Measurements from ENCODE around the gene PPM1E.

PPM1E gene

DNA sequence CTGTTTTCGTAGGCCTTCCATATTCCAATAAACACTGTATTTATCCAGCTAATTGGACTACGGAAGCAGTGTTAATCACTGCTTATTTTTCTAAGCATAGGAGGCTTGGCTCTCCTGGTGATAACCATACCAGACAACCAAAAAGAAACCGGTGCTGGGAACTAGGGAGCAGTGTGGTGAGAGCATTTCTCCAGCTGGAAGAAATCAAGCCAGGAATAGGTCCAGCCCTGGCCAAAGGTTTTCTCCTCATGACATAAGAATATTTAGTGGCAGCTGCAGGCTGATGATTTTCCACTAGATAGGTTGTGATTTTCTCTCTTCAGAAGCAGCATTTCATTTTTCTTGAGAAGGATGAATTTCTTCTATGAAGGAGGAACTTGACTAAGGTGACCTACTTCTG, 209.6 kb downstream of the PPM1E start:
- Histone ChIP-seq H3K27me3 (ENCODE audit: insufficient read depth, low read length) (no peaks in the 10 kb centered on the region), H3K27ac (ENCODE audit: low read length) (no peak overlapping the region), H3K9me3 (ENCODE audit: insufficient read depth, low read depth, low read length) (no peaks in the 10 kb centered on the region), H3K36me3 (ENCODE audit: insufficient read depth, low read depth, low read length) (no peaks in the 10 kb centered on the region), H3K9ac (ENCODE audit: low read depth, low read length) (peak overlapping the region; percentile 15; the same call in 1 of the 2 replicates), H3K4me3 (ENCODE audit: low read length) (no peak overlapping the region), H3K4me1 (ENCODE audit: insufficient read depth, low read length) (peaks cover 14% of the 10 kb centered on the region)

DNA sequence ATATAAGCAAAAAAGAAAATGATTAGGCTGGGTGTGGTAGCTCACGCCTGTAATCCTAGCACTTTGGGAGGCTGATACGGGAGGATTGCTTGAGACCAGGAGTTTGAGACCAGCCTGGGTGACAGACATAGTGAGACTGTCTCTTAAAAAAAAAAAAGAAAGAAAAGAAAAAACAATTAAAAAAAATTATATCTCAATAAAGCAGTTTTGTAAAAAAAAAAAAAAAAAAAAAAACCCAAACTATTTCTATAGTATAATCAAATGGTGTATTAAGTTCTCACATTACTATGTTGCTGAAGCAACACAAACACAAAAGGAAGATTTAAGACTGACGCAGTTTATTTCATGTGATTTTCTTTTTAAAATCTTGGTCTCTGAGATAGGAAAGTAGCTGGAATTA, 210.6 kb downstream of the PPM1E start:
- Histone ChIP-seq H3K27me3 (ENCODE audit: insufficient read depth, low read length) (no peaks in the 10 kb centered on the region), H3K4me3 (ENCODE audit: low read length) (no peak overlapping the region), H3K9ac (ENCODE audit: low read depth, low read length) (no peak overlapping the region; the same call in 1 of the 2 replicates), H3K9me3 (ENCODE audit: insufficient read depth, low read depth, low read length) (no peaks in the 10 kb centered on the region), H3K27ac (ENCODE audit: low read length) (no peak overlapping the region), H3K36me3 (ENCODE audit: insufficient read depth, low read depth, low read length) (no peaks in the 10 kb centered on the region), H3K4me1 (ENCODE audit: insufficient read depth, low read length) (peaks cover 14% of the 10 kb centered on the region)

DNA sequence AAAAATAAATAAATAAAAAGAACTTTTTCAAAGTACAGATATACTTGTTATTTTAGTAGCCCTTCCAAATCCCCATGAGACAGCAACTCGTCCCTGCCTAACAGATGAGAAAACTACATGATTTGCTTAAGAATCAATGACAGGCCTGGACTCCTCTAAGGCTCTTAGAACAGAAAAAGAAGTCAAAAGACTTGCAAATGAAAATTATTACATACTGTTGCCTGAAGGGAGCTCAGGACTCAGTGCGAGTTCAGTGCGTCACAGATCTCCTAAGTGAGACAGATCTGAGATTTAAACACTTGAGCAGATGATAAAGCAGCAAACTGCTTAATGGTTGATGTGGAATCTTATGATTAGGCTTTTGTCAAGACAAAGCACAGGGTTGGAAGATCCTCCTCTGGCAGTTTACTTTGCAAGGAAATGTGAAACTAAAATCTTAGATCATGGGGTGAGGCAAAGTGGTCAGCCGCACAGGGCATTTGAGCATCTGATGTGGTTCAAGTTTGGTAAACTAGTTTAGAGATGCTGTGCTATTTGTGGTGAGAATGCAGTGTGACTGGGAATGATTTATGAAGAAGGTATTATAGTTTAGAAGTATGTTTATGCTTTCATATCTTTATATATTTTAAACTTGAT, 212.9 kb downstream of the PPM1E start:
- Histone ChIP-seq H3K9me3 (ENCODE audit: insufficient read depth, low read depth, low read length) (no peaks in the 10 kb centered on the region), H3K4me3 (ENCODE audit: low read length) (no peak overlapping the region), H3K9ac (ENCODE audit: low read depth, low read length) (peak overlapping the region; percentile 16; the same call in 1 of the 2 replicates), H3K27me3 (ENCODE audit: insufficient read depth, low read length) (no peaks in the 10 kb centered on the region), H3K27ac (ENCODE audit: low read length) (no peak overlapping the region), H3K36me3 (ENCODE audit: insufficient read depth, low read depth, low read length) (no peaks in the 10 kb centered on the region), H3K4me1 (ENCODE audit: insufficient read depth, low read length) (peaks cover 14% of the 10 kb centered on the region)

DNA sequence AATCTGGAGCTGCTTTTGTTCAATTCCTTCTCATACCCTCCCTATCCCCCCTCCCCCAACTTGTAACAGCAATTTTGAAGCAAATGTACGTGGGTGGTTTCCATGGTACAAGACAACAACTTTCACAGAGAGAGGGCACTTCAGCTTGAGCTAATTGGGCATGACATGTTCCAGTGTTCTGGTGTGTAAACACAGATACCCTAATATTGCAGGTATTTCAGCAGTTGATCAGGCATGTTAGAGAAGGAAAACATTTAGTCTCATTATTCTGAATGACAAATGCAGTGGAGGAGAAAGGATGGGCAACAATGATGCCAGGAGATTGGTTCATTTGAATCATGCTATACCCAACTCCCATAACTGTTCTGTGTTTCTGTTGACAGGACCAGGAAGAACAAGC, 213.5 kb downstream of the PPM1E start:
- H3K36me3 ChIP-seq (ENCODE audit: insufficient read depth, low read depth, low read length): no peaks in the 10 kb centered on the region
- no peak overlapping the region for H3K27ac ChIP-seq (ENCODE audit: low read length)
- H3K9ac ChIP-seq (ENCODE audit: low read depth, low read length): no peak overlapping the region
- H3K27me3 ChIP-seq (ENCODE audit: insufficient read depth, low read length): no peaks in the 10 kb centered on the region
- H3K4me1 ChIP-seq (ENCODE audit: insufficient read depth, low read length): peaks cover 14% of the 10 kb centered on the region
- H3K4me3 ChIP-seq (ENCODE audit: low read length): no peak overlapping the region
- H3K9me3 ChIP-seq (ENCODE audit: insufficient read depth, low read depth, low read length): no peaks in the 10 kb centered on the region

DNA sequence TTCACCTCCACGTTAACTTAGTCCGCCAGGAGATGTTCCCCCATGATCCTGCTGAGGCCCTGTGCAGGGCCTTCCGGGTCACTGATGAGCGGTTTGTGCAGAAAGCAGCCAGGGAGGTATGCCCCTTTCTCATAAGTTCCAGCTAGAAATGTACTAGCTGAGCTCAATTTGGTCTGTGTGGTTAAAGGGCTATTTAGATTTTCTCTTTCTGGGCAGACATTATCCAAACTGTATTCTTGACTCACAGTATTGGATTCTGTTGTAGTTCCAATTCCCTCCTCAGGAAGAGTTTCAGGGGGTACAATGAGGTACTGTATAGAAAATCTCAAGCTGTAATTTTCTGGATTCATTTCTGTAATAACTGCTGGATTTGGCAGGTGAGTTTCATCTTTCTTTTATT, 214.0 kb downstream of the PPM1E start:
- H3K4me3 ChIP-seq (ENCODE audit: low read length): no peak overlapping the region
- no peaks in the 10 kb centered on the region for H3K9me3 ChIP-seq (ENCODE audit: insufficient read depth, low read depth, low read length)
- no peaks in the 10 kb centered on the region for H3K27me3 ChIP-seq (ENCODE audit: insufficient read depth, low read length)
- no peak overlapping the region for H3K27ac ChIP-seq (ENCODE audit: low read length)
- H3K9ac ChIP-seq (ENCODE audit: low read depth, low read length): no peak overlapping the region
- peaks cover 14% of the 10 kb centered on the region for H3K4me1 ChIP-seq (ENCODE audit: insufficient read depth, low read length)
- no peaks in the 10 kb centered on the region for H3K36me3 ChIP-seq (ENCODE audit: insufficient read depth, low read depth, low read length)

DNA sequence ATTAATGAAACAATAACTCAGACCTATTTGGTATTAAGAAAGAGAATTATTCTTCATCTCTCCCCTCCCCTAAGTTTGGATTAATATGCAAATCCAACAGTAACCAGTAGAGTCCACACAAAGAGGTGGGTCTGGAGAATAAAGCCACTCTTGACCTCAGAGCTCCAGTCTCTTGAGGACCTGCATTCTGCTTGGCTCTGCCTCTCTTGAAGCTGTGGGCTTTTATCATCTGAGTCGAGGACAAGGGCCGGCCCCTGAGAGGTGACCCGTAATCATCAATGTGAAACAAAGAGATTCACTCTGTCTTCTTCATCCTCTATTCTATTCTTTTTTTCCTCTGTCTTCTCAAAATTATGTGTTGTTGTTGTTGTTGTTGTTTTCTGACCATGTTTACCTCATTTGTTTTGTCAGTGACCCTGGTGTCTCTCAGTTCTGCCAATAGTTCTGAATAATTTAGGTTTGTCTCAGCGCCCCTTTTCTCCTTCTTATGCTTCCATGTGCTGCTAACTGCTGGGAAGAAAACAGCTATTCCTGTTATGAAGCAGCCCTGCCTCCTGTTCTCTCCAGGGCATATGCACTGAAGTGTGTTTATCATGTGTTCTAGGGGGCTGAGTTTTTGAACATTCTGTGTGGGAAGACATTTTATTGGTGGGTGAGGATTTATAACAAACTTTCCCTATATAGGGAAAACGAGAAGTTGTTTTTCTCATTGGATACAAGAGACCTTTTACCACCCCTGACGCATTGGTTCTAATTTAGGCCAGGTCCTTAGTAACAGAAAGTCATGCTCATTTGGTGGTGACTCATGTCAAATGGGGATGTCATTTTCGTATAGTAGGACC, 215.2 kb downstream of the PPM1E start:
- no peak overlapping the region for H3K27ac ChIP-seq (ENCODE audit: low read length)
- H3K4me1 ChIP-seq (ENCODE audit: insufficient read depth, low read length): peaks cover 9% of the 10 kb centered on the region
- H3K36me3 ChIP-seq (ENCODE audit: insufficient read depth, low read depth, low read length): no peaks in the 10 kb centered on the region
- H3K9ac ChIP-seq (ENCODE audit: low read depth, low read length): no peak overlapping the region
- no peaks in the 10 kb centered on the region for H3K27me3 ChIP-seq (ENCODE audit: insufficient read depth, low read length)
- no peak overlapping the region for H3K4me3 ChIP-seq (ENCODE audit: low read length)
- no peaks in the 10 kb centered on the region for H3K9me3 ChIP-seq (ENCODE audit: insufficient read depth, low read depth, low read length)

DNA sequence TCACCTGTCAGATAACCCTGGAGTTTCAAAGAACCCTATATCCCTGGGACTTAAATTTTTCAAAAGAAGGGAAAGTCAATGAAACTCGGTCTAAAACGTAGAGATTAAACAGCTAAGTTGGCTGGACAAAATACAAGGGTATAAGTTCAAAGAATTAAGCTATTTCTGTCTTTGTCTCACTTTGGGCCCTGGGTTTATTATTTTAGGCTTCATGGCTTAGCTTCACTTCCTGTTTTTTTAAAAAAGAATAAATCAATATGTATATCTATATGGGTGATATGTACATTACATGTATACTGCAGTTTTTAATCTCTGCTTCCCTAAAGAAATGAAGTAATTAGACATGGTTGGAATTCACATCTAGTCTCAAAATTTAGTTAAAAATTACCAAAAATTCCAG, 218.7 kb downstream of the PPM1E start:
- no peak overlapping the region for H3K9ac ChIP-seq (ENCODE audit: low read depth, low read length)

DNA sequence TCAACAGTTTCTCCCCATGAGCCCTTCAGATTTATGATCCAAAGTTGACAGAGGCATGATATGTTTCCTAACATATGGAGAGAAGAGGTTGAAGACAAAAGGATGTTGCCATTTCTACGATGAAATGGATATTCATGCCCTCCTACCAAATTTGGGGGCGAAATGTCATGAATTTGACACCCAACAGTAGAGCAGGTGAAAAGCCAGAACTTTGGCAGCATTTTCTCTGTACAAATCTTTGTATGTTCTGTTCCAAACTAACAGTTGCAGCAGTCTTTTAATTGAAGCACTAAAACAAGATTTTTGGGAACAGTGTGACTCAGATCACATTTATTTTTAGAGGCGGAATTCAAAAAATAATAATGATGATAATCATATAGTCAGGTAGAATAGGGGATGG, 220.9 kb downstream of the PPM1E start:
- H3K27ac ChIP-seq (ENCODE audit: low read length): no peak overlapping the region
- no peaks in the 10 kb centered on the region for H3K9me3 ChIP-seq (ENCODE audit: insufficient read depth, low read depth, low read length)
- H3K27me3 ChIP-seq (ENCODE audit: insufficient read depth, low read length): no peaks in the 10 kb centered on the region
- H3K4me1 ChIP-seq (ENCODE audit: insufficient read depth, low read length): no peaks in the 10 kb centered on the region
- no peaks in the 10 kb centered on the region for H3K36me3 ChIP-seq (ENCODE audit: insufficient read depth, low read depth, low read length)
- H3K9ac ChIP-seq (ENCODE audit: low read depth, low read length): no peak overlapping the region
- no peak overlapping the region for H3K4me3 ChIP-seq (ENCODE audit: low read length)

More for the DNA sequence above, 218.7 kb downstream of the PPM1E start:
- Histone ChIP-seq H3K4me1 (ENCODE audit: insufficient read depth, low read length) (no peaks in the 10 kb centered on the region), H3K27me3 (ENCODE audit: insufficient read depth, low read length) (no peaks in the 10 kb centered on the region), H3K36me3 (ENCODE audit: insufficient read depth, low read depth, low read length) (no peaks in the 10 kb centered on the region), H3K27ac (ENCODE audit: low read length) (no peak overlapping the region), H3K9me3 (ENCODE audit: insufficient read depth, low read depth, low read length) (no peaks in the 10 kb centered on the region), H3K4me3 (ENCODE audit: low read length) (no peak overlapping the region)

DNA sequence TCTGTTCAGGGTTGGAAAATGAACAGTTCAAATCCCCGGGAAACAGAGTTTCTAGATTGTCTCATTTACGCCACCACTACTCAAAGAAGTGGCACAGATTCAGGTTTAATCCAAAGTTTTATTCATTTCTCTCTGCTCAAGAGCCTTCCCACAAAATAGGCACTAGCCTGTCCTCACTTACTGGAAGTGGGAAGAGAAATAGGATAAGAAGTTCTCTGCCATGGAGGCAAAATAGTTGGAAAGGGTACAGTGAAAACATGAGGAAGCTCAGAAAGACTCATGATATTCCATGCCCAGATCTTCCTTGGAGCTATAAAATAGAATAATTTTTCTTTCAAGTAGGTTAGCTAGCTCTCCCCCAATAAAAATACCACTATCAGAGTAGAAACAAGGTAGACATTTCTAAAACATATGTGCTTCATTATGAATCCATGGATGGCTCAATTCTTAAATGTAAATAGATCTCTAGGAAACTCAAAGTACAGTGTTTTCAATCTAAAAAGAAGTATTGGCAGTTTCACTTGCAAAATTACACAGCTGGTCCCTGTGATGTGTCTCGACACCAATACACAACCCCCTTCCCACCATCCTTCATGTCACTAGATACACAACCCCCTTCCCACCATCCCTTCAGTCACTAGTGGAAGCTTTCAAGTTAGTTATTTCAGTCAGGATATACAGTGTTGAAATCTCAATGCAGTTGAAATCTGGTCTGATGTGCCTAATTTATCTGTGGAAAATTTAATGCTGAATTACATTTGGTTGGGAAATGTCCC, 225.2 kb downstream of the PPM1E start:
- H3K9ac ChIP-seq (ENCODE audit: low read depth, low read length): no peak overlapping the region
- no peaks in the 10 kb centered on the region for H3K27me3 ChIP-seq (ENCODE audit: insufficient read depth, low read length)
- H3K4me1 ChIP-seq (ENCODE audit: insufficient read depth, low read length): 0 out of 2 replicates have a peak, but pooled peaks cover 3% of the 10 kb centered on the region
- H3K9me3 ChIP-seq (ENCODE audit: insufficient read depth, low read depth, low read length): no peaks in the 10 kb centered on the region
- H3K4me3 ChIP-seq (ENCODE audit: low read length): no peak overlapping the region
- no peaks in the 10 kb centered on the region for H3K36me3 ChIP-seq (ENCODE audit: insufficient read depth, low read depth, low read length)
- no peak overlapping the region for H3K27ac ChIP-seq (ENCODE audit: low read length)

DNA sequence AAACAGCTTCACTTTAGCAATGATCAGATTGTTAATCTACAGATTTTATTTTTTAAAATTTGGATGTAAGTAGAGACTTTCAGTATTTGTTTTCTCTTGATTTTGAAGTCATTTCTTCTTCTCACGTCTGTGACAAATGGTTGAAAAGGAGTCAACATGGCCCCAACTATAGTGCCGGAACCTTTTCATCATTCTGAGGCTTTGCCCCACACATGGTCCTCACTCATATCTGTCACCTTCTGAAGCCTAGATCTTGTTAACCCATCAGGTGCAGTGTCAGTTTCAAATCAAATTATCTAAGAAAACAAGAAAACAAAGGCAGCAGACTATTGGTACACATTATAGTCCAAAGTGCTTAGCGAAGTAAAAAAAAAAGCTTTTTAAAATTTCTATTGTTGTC, 227.0 kb downstream of the PPM1E start:
- Histone ChIP-seq H3K4me1 (ENCODE audit: insufficient read depth, low read length) (0 out of 2 replicates have a peak, but pooled peaks cover 3% of the 10 kb centered on the region), H3K4me3 (ENCODE audit: low read length) (no peak overlapping the region), H3K36me3 (ENCODE audit: insufficient read depth, low read depth, low read length) (no peaks in the 10 kb centered on the region), H3K9ac (ENCODE audit: low read depth, low read length) (no peak overlapping the region), H3K27me3 (ENCODE audit: insufficient read depth, low read length) (no peaks in the 10 kb centered on the region), H3K9me3 (ENCODE audit: insufficient read depth, low read depth, low read length) (no peaks in the 10 kb centered on the region), H3K27ac (ENCODE audit: low read length) (no peak overlapping the region)

DNA sequence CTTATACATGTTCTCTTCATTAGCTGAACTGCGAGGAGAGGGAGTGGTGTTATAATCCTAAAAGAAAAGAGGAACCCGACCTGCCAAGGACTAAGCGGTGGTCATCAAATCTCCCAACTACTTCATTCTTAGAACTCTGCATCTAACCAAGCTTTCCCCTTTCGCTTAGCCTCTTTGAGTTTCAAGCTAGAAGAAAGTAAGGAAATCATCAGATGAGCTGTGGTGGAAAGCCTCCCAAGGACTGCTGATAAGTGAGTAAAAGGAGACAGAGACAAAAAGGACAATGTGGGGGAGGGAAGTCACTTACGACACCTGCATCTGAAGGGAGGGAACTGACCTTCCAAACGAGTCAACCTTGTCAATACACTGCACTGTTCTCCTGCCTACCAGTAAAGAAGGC, 229.7 kb downstream of the PPM1E start:
- Histone ChIP-seq H3K9ac (ENCODE audit: low read depth, low read length) (no peak overlapping the region; the same call in 1 of the 2 replicates), H3K27ac (ENCODE audit: low read length) (no peak overlapping the region), H3K9me3 (ENCODE audit: insufficient read depth, low read depth, low read length) (no peaks in the 10 kb centered on the region)

More for the DNA sequence above, 229.7 kb downstream of the PPM1E start:
- H3K36me3 ChIP-seq (ENCODE audit: insufficient read depth, low read depth, low read length): no peaks in the 10 kb centered on the region
- peaks cover 9% of the 10 kb centered on the region; the same call in 1 of the 2 replicates for H3K4me1 ChIP-seq (ENCODE audit: insufficient read depth, low read length)
- H3K27me3 ChIP-seq (ENCODE audit: insufficient read depth, low read length): no peaks in the 10 kb centered on the region
- H3K4me3 ChIP-seq (ENCODE audit: low read length): no peak overlapping the region
